HEK293 (cell line): ENCODE data around the gene PRKCA.

Experiments
- CTCF ChIA-PET: fragments of 350-600 bp; formaldehyde crosslinking; extraction: SDS; loops from one replicate; lab custom pipeline; 2021; ENCODE audit warnings: antibody characterized with exemption; lab: Yijun Ruan, JAX
- POLR2A ChIA-PET: fragments of 300-600 bp; formaldehyde crosslinking; extraction: SDS; loops from one replicate; lab custom pipeline; 2020; ENCODE audit warnings: antibody characterized with exemption, inconsistent platforms; lab: Yijun Ruan, JAX
- H3K27ac ChIP-seq: fragments of 200-500 bp; sonication (Bioruptor generic); 2 replicates; pipeline ENCODE4 v1.5.1; 2014; ENCODE audit warnings: low read depth, low read length, control low read depth, inconsistent platforms; ENCODE audit errors: extremely low read depth
- H3K36me3 ChIP-seq, 2 experiments: fragments of 200-500 bp in 1 of 2; sonication (Bioruptor generic) in 1 of 2; 1 replicate in 1 of 2; 2 replicates in 1 of 2; pipeline ENCODE4 v1.5.1; 2014 to 2017; ENCODE audit warnings: inconsistent platforms in 2 of 2, low read length in 2 of 2; ENCODE audit not compliant: control insufficient read depth in 2 of 2, insufficient read depth in 1 of 2
- H3K4me1 ChIP-seq: fragments of 200-500 bp; sonication (Bioruptor generic); 2 replicates; pipeline ENCODE4 v1.5.1; 2014; ENCODE audit warnings: mild to moderate bottlenecking, low read length, inconsistent platforms; ENCODE audit not compliant: control insufficient read depth, insufficient read depth
- H3K4me3 ChIP-seq: 2 replicates; pipeline ENCODE4 v1.5.1; 2011; ENCODE audit warnings: low read depth, mild to moderate bottlenecking, control low read depth, low read length, moderate library complexity
- H3K9me3 ChIP-seq: fragments of 200-500 bp; sonication (Bioruptor generic); 2 replicates; pipeline ENCODE4 v1.5.1; 2014; ENCODE audit warnings: low read depth, low read length, inconsistent platforms; ENCODE audit not compliant: control insufficient read depth, insufficient read depth
- GLIS2 ChIP-seq: fragments of 450-650 bp; formaldehyde crosslinking; IDR thresholded peaks from 2 replicates; pipeline ENCODE4 v1.5.1; 2016; ENCODE audit warnings: missing biosample characterization, missing genetic modification characterization
- KLF8 ChIP-seq: fragments of 450-650 bp; formaldehyde crosslinking; IDR thresholded peaks from 2 replicates; pipeline ENCODE4 v1.5.1; 2016; ENCODE audit warnings: missing biosample characterization, missing genetic modification characterization
- MEIS1 ChIP-seq: sonication (generic); formaldehyde crosslinking; IDR thresholded peaks from 2 replicates; pipeline ENCODE4 v1.8.1; 2022; ENCODE audit warnings: missing genetic modification reagents, mild to moderate bottlenecking, borderline replicate concordance
- SETDB1 ChIP-seq: IDR thresholded peaks from one replicate; pipeline ENCODE4 v1.6.1; 2017; ENCODE audit warnings: mild to moderate bottlenecking, low read length, moderate library complexity, mixed read lengths; ENCODE audit not compliant: insufficient read length
- ZBTB1 ChIP-seq: fragments of 450-650 bp; formaldehyde crosslinking; IDR thresholded peaks from 2 replicates; pipeline ENCODE4 v1.5.1; 2016; ENCODE audit warnings: missing biosample characterization, missing genetic modification characterization
- ZBTB48 ChIP-seq: fragments of 450-650 bp; formaldehyde crosslinking; IDR thresholded peaks from 2 replicates; pipeline ENCODE4 v1.5.1; 2016; ENCODE audit warnings: missing biosample characterization, missing genetic modification characterization
- ZFP3 ChIP-seq: fragments of 450-650 bp; formaldehyde crosslinking; IDR thresholded peaks from 2 replicates; pipeline ENCODE4 v1.5.1; 2016; ENCODE audit warnings: low read depth, missing biosample characterization, missing genetic modification characterization
- ZFP41 ChIP-seq: fragments of 450-650 bp; formaldehyde crosslinking; IDR thresholded peaks from 2 replicates; pipeline ENCODE4 v1.5.1; 2016; ENCODE audit warnings: missing biosample characterization, missing genetic modification characterization, borderline replicate concordance
- ZIC2 ChIP-seq: fragments of 450-650 bp; formaldehyde crosslinking; IDR thresholded peaks from 2 replicates; pipeline ENCODE4 v1.5.1; 2016; ENCODE audit warnings: missing biosample characterization, missing genetic modification characterization
- ZNF121 ChIP-seq: fragments of 450-650 bp; formaldehyde crosslinking; IDR thresholded peaks from 2 replicates; pipeline ENCODE4 v1.5.1; 2016; ENCODE audit warnings: missing biosample characterization, missing genetic modification characterization
- ZNF133 ChIP-seq: fragments of 450-650 bp; formaldehyde crosslinking; IDR thresholded peaks from 2 replicates; pipeline ENCODE4 v1.5.1; 2016; ENCODE audit warnings: missing biosample characterization, missing genetic modification characterization
- ZNF146 ChIP-seq: fragments of 450-650 bp; formaldehyde crosslinking; IDR thresholded peaks from 2 replicates; pipeline ENCODE4 v1.5.1; 2016; ENCODE audit warnings: missing biosample characterization, missing genetic modification characterization
- ZNF391 ChIP-seq: fragments of 450-650 bp; formaldehyde crosslinking; IDR thresholded peaks from 2 replicates; pipeline ENCODE4 v1.5.1; 2016; ENCODE audit warnings: low read depth, missing biosample characterization, missing genetic modification characterization, borderline replicate concordance
- ZNF423 ChIP-seq: fragments of 450-650 bp; formaldehyde crosslinking; IDR thresholded peaks from 2 replicates; pipeline ENCODE4 v1.5.1; 2016; ENCODE audit warnings: missing biosample characterization, missing genetic modification characterization
- ZNF473 ChIP-seq: fragments of 450-650 bp; formaldehyde crosslinking; IDR thresholded peaks from 2 replicates; pipeline ENCODE4 v1.5.1; 2017; ENCODE audit warnings: missing biosample characterization, missing genetic modification characterization
- ZNF510 ChIP-seq: fragments of 450-650 bp; formaldehyde crosslinking; IDR thresholded peaks from 2 replicates; pipeline ENCODE4 v1.5.1; 2018; ENCODE audit warnings: mild to moderate bottlenecking, missing genetic modification characterization, missing biosample characterization; ENCODE audit not compliant: insufficient replicate concordance
- ZNF530 ChIP-seq: fragments of 450-650 bp; formaldehyde crosslinking; IDR thresholded peaks from 2 replicates; pipeline ENCODE4 v1.5.1; 2016; ENCODE audit warnings: low read depth, missing biosample characterization, missing genetic modification characterization
- ZNF549 ChIP-seq: fragments of 450-650 bp; IDR thresholded peaks from 2 replicates; pipeline ENCODE4 v1.5.1; 2018; ENCODE audit warnings: missing biosample characterization, missing genetic modification characterization, mild to moderate bottlenecking, inconsistent platforms, moderate library complexity
- ZNF555 ChIP-seq: fragments of 450-650 bp; formaldehyde crosslinking; conservative IDR thresholded peaks from 2 replicates; pipeline ENCODE4 v1.5.1; 2017; ENCODE audit warnings: missing biosample characterization, mild to moderate bottlenecking, missing genetic modification characterization, inconsistent platforms
- ZNF654 ChIP-seq: fragments of 450-650 bp; formaldehyde crosslinking; IDR thresholded peaks from 2 replicates; pipeline ENCODE4 v1.5.1; 2016; ENCODE audit warnings: low read depth, missing biosample characterization, missing genetic modification characterization
- ZNF658 ChIP-seq: fragments of 450-650 bp; formaldehyde crosslinking; IDR thresholded peaks from 2 replicates; pipeline ENCODE4; 2016; ENCODE audit warnings: missing biosample characterization, missing genetic modification characterization
- TF ChIP-seq, protein P1 (sequence below): fragments of 450-650 bp; formaldehyde crosslinking; conservative IDR thresholded peaks from 2 replicates; pipeline ENCODE4 v1.5.1; 2016; ENCODE audit warnings: low read depth, missing biosample characterization, missing genetic modification characterization
- TF ChIP-seq, protein P2 (sequence below): fragments of 450-650 bp; formaldehyde crosslinking; IDR thresholded peaks from 2 replicates; pipeline ENCODE4 v1.5.1; 2016; ENCODE audit warnings: missing biosample characterization, missing genetic modification characterization
- TF ChIP-seq, protein P3 (sequence below): IDR thresholded peaks from 2 replicates; pipeline ENCODE4 v1.6.1; 2011; ENCODE audit warnings: mild to moderate bottlenecking, low read depth, low read length, borderline replicate concordance
- TF ChIP-seq, protein P4 (sequence below): fragments of 450-650 bp; formaldehyde crosslinking; IDR thresholded peaks from 2 replicates; pipeline ENCODE4 v1.5.1; 2016; ENCODE audit warnings: missing biosample characterization, missing genetic modification characterization
- TF ChIP-seq, protein P5 (sequence below): fragments of 450-650 bp; formaldehyde crosslinking; IDR thresholded peaks from 2 replicates; pipeline ENCODE4 v1.5.1; 2016; ENCODE audit warnings: missing biosample characterization, missing genetic modification characterization

Gene PRKCA

DNA sequence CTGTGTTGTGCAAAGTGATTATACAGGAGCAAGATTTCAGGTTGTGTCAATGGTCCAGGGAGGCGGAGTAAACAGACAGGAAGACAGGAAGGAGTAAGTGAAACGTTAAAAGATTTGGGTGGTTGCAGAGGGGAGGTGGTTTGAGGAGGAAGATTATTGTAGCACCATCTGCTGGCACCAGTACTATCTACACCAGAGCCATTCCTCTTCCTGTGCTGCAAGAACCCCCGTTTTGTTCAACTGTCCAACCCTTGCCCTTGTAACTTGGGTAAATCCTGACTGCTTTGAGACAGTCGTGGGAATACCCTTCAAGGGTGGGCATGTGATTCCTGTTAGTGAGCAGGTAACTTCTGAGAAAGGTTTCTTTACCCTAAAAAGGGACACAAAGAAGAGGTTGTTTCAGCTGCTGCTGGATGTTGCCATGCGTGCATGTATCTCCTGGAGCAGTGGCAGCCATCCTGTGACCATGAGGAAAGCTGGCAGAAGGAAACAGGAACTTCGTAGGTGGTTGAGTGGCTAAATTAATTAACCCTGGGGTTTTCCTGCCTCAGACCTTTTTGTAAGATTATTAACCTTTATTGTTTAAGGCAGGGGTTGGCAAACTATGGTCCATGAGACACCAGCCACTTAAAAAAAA lies 124.1 kb downstream of the PRKCA start (continued):
- TF ChIP-seq, protein P1, sequence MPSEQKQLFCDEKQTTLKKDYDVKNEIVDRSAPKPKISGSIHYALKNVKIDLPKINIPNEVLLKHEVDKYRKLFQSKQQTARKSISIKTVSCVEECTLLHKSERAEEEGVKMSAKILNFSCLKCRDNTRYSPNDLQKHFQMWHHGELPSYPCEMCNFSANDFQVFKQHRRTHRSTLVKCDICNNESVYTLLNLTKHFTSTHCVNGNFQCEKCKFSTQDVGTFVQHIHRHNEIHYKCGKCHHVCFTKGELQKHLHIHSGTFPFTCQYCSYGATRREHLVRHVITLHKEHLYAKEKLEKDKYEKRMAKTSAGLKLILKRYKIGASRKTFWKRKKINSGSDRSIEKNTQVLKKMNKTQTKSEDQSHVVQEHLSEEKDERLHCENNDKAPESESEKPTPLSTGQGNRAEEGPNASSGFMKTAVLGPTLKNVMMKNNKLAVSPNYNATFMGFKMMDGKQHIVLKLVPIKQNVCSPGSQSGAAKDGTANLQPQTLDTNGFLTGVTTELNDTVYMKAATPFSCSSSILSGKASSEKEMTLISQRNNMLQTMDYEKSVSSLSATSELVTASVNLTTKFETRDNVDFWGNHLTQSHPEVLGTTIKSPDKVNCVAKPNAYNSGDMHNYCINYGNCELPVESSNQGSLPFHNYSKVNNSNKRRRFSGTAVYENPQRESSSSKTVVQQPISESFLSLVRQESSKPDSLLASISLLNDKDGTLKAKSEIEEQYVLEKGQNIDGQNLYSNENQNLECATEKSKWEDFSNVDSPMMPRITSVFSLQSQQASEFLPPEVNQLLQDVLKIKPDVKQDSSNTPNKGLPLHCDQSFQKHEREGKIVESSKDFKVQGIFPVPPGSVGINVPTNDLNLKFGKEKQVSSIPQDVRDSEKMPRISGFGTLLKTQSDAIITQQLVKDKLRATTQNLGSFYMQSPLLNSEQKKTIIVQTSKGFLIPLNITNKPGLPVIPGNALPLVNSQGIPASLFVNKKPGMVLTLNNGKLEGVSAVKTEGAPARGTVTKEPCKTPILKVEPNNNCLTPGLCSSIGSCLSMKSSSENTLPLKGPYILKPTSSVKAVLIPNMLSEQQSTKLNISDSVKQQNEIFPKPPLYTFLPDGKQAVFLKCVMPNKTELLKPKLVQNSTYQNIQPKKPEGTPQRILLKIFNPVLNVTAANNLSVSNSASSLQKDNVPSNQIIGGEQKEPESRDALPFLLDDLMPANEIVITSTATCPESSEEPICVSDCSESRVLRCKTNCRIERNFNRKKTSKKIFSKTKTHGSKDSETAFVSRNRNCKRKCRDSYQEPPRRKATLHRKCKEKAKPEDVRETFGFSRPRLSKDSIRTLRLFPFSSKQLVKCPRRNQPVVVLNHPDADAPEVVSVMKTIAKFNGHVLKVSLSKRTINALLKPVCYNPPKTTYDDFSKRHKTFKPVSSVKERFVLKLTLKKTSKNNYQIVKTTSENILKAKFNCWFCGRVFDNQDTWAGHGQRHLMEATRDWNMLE (tag by site-specific recombination) = no peak
- peak; percentile 34; the same call in 1 of the 2 replicates for TF ChIP-seq ZNF654 (tag by site-specific recombination)
- TF ChIP-seq, protein P2, sequence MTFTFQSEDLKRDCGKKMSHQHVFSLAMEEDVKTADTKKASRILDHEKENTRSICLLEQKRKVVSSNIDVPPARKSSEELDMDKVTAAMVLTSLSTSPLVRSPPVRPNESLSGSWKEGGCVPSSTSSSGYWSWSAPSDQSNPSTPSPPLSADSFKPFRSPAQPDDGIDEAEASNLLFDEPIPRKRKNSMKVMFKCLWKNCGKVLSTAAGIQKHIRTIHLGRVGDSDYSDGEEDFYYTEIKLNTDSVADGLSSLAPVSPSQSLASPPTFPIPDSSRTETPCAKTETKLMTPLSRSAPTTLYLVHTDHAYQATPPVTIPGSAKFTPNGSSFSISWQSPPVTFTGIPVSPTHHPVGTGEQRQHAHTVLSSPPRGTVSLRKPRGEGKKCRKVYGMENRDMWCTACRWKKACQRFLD = no peak
- TF ChIP-seq ZFP41 (tag by site-specific recombination) = no peak
- no peak for TF ChIP-seq ZFP3 (tag by site-specific recombination)
- no peak for TF ChIP-seq ZNF133 (tag by site-specific recombination)
- no peak for TF ChIP-seq ZBTB1 (tag by site-specific recombination)
- no peak for TF ChIP-seq KLF8 (tag by site-specific recombination)
- TF ChIP-seq ZNF549 (tag by site-specific recombination) = no peak
- peak; percentile 34 for TF ChIP-seq SETDB1

DNA sequence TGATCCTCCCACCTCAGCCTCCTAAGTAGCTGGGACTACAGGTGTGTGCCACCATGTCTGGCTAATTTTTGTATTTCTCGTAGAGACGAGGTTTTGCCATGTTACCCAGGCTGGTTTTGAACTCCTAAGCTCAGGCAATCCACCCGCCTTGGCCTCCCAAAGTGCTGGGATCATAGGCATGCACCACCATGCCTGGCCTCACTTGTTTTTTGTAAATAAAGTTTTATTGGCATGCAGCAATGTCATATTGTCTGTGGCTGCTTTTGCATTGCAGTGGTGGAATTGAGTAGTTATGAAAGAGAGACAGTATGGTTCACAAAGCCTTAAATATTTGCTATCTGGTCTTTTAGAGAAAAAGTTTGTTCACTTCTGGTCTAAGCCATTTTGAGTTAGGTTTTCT lies 124.7 kb downstream of the PRKCA start:
- POLR2A ChIA-PET = no interaction called here
- TF ChIP-seq ZNF391 (tag by site-specific recombination) (no peak), ZIC2 (tag by site-specific recombination) (no peak), ZNF473 (tag by site-specific recombination) (no peak), ZBTB48 (tag by site-specific recombination) (no peak), ZNF658 (tag by site-specific recombination) (no peak), GLIS2 (tag by site-specific recombination) (no peak), MEIS1 (CRISPR knock-in tag) (no peak), ZNF121 (tag by site-specific recombination) (no peak), ZNF510 (tag by site-specific recombination) (no peak), ZNF146 (tag by site-specific recombination) (no peak), ZNF423 (no peak), ZNF555 (tag by site-specific recombination) (no peak), ZNF530 (no peak)
- TF ChIP-seq, protein P3, sequence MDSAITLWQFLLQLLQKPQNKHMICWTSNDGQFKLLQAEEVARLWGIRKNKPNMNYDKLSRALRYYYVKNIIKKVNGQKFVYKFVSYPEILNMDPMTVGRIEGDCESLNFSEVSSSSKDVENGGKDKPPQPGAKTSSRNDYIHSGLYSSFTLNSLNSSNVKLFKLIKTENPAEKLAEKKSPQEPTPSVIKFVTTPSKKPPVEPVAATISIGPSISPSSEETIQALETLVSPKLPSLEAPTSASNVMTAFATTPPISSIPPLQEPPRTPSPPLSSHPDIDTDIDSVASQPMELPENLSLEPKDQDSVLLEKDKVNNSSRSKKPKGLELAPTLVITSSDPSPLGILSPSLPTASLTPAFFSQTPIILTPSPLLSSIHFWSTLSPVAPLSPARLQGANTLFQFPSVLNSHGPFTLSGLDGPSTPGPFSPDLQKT = no peak
- TF ChIP-seq, protein P4, sequence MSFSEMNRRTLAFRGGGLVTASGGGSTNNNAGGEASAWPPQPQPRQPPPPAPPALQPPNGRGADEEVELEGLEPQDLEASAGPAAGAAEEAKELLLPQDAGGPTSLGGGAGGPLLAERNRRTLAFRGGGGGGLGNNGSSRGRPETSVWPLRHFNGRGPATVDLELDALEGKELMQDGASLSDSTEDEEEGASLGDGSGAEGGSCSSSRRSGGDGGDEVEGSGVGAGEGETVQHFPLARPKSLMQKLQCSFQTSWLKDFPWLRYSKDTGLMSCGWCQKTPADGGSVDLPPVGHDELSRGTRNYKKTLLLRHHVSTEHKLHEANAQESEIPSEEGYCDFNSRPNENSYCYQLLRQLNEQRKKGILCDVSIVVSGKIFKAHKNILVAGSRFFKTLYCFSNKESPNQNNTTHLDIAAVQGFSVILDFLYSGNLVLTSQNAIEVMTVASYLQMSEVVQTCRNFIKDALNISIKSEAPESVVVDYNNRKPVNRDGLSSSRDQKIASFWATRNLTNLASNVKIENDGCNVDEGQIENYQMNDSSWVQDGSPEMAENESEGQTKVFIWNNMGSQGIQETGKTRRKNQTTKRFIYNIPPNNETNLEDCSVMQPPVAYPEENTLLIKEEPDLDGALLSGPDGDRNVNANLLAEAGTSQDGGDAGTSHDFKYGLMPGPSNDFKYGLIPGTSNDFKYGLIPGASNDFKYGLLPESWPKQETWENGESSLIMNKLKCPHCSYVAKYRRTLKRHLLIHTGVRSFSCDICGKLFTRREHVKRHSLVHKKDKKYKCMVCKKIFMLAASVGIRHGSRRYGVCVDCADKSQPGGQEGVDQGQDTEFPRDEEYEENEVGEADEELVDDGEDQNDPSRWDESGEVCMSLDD (tag by site-specific recombination) = no peak
- TF ChIP-seq, protein P5, sequence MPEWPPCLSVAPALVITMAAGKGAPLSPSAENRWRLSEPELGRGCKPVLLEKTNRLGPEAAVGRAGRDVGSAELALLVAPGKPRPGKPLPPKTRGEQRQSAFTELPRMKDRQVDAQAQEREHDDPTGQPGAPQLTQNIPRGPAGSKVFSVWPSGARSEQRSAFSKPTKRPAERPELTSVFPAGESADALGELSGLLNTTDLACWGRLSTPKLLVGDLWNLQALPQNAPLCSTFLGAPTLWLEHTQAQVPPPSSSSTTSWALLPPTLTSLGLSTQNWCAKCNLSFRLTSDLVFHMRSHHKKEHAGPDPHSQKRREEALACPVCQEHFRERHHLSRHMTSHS (tag by site-specific recombination) = no peak
- no peaks in the 10 kb centered on the region for H3K9me3 ChIP-seq
- H3K27ac ChIP-seq = no peak overlapping the region
- no peaks in the 10 kb centered on the region for H3K36me3 ChIP-seq
- no peak overlapping the region for H3K4me3 ChIP-seq
- H3K4me1 ChIP-seq = peaks cover 14% of the 10 kb centered on the region
- CTCF ChIA-PET = interaction anchor here (0.6 to 0.7 kb wide), 3 partner anchors 14 to 147 kb away, joined by 3 to 4 read pairs (median 4); no protein-coding TSS in a partner anchor
